ENCODE data around the gene TRIM2.
"Not testable (repeated sequence)": the region's sequence is repeated elsewhere in the genome, so short reads cannot be mapped to it uniquely, and the experiment has no call there.

Gene TRIM2

DNA sequence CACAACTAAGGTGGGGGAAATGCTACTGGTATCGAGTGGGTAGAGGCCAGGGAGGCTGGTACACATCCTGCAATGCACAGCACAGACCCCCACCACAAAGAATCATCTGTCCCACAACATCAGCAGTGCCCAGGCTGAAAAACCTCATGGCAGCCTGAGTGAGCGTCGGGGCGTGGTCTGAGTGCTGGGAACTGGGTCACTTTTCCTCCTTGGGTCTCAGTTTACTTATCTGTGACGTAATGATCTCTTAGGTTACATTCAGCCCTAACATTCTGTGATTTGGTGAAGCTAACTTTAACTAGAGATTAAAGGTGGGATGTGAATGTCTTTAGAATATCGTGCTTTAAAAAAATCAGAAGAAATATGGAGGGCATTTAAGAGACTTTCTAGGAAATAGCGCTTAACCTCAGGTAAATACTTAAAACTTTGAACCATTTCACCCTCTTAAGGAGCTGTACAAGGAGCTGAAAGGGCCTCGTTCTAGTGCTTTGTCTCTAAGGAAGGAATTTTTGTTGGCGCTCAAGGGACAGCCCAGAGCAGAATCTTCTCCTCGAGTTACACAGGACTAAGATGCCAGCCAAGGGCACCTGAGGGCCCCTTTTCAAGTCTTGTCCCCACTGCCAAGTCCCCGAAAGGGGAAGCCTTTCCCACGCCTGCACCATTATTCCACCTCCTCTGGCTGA lies 18.1 kb upstream of the TRIM2 start:
- no peak overlapping the region for H3K4me3 ChIP-seq (replicated peaks in 1 of 2; ENCODE audit: low read depth in 2 of 2, low read length in 2 of 2)
- DNase-seq (ENCODE audit: low read depth in 2 of 2) = no peak
- TF ChIP-seq, protein P1, sequence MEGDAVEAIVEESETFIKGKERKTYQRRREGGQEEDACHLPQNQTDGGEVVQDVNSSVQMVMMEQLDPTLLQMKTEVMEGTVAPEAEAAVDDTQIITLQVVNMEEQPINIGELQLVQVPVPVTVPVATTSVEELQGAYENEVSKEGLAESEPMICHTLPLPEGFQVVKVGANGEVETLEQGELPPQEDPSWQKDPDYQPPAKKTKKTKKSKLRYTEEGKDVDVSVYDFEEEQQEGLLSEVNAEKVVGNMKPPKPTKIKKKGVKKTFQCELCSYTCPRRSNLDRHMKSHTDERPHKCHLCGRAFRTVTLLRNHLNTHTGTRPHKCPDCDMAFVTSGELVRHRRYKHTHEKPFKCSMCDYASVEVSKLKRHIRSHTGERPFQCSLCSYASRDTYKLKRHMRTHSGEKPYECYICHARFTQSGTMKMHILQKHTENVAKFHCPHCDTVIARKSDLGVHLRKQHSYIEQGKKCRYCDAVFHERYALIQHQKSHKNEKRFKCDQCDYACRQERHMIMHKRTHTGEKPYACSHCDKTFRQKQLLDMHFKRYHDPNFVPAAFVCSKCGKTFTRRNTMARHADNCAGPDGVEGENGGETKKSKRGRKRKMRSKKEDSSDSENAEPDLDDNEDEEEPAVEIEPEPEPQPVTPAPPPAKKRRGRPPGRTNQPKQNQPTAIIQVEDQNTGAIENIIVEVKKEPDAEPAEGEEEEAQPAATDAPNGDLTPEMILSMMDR (IDR thresholded peaks at IDR 0.05; ENCODE audit: low read depth, low read length) = no peak

DNA sequence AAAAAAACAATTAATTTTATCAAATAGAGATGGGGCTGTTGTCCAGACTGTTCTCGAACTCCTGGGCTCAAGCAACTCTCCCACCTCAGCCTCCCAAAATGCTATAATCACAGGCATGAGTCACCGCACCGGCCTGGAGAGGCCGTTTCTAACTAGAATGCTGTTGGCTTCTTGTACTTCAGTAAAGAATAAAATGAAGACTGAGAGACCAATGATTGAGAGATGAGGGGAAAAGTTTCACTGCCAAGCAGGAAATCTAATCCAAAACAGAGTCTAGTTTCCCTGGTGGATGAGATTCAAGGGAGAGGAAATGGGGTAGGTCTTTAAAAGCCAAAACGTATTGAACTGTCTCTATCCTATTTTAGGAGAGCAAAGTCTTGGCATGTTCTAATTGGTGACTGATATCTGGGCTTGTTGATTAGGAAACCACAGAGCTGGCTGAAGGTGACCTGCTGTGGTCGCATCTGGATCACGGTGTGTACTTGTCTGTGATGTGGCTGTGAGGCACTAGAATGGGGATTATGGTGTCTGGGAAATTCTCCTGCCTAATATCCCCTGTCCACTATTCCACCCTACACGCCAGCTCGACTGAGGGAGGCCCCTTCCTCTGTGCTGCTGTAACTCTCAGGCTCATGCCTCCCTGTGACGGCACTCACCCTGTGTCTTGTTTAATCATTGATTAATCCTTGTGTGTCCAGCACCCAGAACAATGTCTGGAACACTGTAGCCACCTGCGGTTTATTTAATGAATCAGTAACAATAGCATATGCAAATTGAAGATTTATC lies 15.0 kb upstream of the TRIM2 start:
- TF ChIP-seq, protein P1 (IDR thresholded peaks at IDR 0.05; ENCODE audit: low read depth, low read length) = no peak
- DNase-seq (ENCODE audit: low read depth in 2 of 2) = peak; percentile 22 to 30
- no peak overlapping the region for H3K4me3 ChIP-seq (replicated peaks in 1 of 2; ENCODE audit: low read depth in 2 of 2, low read length in 2 of 2)

DNA sequence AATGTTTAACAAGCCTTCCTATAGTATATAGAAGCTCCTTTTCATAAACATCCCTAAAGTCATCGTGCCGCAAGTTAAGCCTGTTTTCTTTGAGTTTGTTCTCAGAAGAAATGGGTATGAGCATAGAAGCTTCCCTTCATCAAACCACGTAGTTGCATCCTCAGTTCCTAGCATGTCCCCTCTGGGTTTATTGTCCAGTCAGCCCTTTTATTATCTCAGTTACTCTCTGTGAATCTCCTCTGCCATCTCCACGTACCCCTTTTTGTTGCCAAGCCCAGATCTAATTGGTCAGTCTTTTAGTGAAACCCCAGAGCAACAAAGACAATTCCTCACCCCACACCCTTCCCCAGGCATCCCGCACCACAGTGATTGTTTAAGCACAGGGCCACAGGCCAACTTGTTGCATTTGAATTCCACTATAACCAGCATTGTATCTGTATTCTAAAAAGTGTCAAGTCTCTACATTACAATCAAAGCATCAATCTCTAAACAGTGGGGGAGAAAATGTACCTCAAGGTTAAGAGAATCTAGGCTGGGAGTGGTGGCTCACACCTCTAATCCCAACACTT lies 12.4 kb upstream of the TRIM2 start:
- DNase-seq (ENCODE audit: low read depth in 2 of 2) = no peak
- H3K4me3 ChIP-seq (replicated peaks in 1 of 2; ENCODE audit: low read depth in 2 of 2, low read length in 2 of 2) = no peak overlapping the region
- TF ChIP-seq, protein P1 (IDR thresholded peaks at IDR 0.05; ENCODE audit: low read depth, low read length) = no peak

DNA sequence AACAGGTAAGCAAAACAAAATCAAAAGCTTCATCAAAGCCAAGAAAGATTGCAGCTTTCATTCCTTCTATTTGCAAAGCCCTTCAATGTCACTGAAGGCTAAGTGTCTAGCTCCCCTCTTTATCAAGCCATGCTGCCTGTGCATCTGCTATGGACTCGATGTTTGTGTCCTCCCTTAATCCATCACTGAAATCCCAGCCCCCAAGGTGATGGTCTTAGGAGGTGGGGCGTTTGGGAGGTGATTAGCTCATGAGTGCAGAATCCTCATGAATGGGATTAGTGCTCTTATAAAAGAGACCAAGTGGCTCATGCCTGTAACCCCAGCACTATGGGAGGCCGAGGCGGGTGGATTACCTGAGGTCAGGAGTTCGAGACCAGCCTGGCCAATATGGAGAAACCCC lies 6.9 kb upstream of the TRIM2 start:
- no peak for DNase-seq (ENCODE audit: low read depth in 2 of 2)
- TF ChIP-seq, protein P1 (IDR thresholded peaks at IDR 0.05; ENCODE audit: low read depth, low read length) = no peak
- no peak overlapping the region for H3K4me3 ChIP-seq (replicated peaks in 1 of 2; ENCODE audit: low read depth in 2 of 2, low read length in 2 of 2)

DNA sequence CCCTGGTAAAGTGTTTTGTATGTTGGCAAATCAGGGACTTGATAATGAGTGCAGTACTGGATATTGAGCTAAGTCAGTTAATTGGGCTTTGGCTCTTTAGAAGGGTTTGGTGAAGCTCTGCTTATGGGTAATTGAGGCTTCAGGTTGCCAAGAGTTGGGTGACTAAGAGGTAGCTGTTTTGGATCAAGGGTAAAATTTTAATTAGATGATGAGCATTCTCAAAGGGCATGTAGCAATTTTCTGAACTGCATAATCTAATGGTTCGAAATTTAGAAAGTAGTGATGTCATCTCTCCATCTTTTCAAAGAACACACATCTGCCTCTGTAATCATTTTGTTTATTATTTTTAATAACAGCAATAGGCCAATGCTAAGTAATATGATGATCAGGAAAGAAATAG lies 5.5 kb upstream of the TRIM2 start:
- H3K4me3 ChIP-seq (replicated peaks in 1 of 2; ENCODE audit: low read depth in 2 of 2, low read length in 2 of 2) = no peak overlapping the region
- DNase-seq (ENCODE audit: low read depth in 2 of 2) = no peak
- TF ChIP-seq, protein P1 (IDR thresholded peaks at IDR 0.05; ENCODE audit: low read depth, low read length) = no peak

DNA sequence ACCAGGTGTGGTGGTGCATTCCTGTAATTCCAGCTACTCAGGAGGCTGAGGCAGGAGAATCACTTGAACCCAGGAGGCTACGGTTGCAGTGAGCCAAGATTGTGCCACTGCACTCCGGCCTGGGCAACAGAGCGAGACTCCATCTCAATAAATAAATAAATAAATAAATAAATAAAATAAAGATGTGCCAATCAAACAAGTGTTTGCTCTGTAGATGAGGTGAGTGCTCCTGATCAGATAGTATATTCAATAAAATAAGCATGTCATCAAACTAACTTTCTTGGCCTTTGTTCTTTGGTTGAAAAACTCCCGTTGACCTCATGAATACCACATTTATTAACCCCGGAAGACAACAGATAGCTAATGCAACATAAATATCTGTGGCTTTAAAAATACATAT lies 497 bp upstream of the TRIM2 start:
- not testable (repeated sequence) for H3K4me3 ChIP-seq (replicated peaks in 1 of 2; ENCODE audit: low read depth in 2 of 2, low read length in 2 of 2); DNase-seq (ENCODE audit: low read depth in 2 of 2)

Measured in cardiac fibroblast (primary cell).